HEK293T (cell line): ENCODE data around the gene GAL3ST1.
"Not testable (repeated sequence)": the region's sequence is repeated elsewhere in the genome, so short reads cannot be mapped to it uniquely, and the experiment has no call there.

Experiments
- CTCF ChIA-PET: fragments of 350-600 bp; formaldehyde crosslinking; extraction: SDS; loops from one replicate; lab custom pipeline; 2021; ENCODE audit warnings: antibody characterized with exemption, inconsistent platforms; lab: Yijun Ruan, JAX
- POLR2A ChIA-PET: fragments of 350-600 bp; formaldehyde crosslinking; extraction: SDS; loops from one replicate; lab custom pipeline; 2020; ENCODE audit warnings: antibody characterized with exemption, inconsistent platforms; lab: Yijun Ruan, JAX
- DNase-seq: peaks from one replicate; pipeline ENCODE4 v3.0.0; 2012; ENCODE audit warnings: mixed read lengths; ENCODE audit errors: extremely low spot score
- ARNT ChIP-seq: fragments of 450-650 bp; IDR thresholded peaks from 2 replicates; pipeline ENCODE4 v1.6.1; 2017; ENCODE audit warnings: mild to moderate bottlenecking
- BHLHE40 ChIP-seq: fragments of 450-650 bp; IDR thresholded peaks from 2 replicates; pipeline ENCODE4 v1.6.1; 2016; ENCODE audit warnings: mild to moderate bottlenecking, moderate library complexity, borderline replicate concordance
- CTBP1 ChIP-seq: fragments of 450-650 bp; IDR thresholded peaks from 2 replicates; pipeline ENCODE4 v1.6.1; 2016; ENCODE audit warnings: borderline replicate concordance
- ELF4 ChIP-seq: fragments of 450-650 bp; IDR thresholded peaks from 2 replicates; pipeline ENCODE4 v1.6.1; 2017; ENCODE audit warnings: antibody characterized with exemption
- FOXA1 ChIP-seq: fragments of 450-650 bp; IDR thresholded peaks from 2 replicates; pipeline ENCODE4 v1.6.1; 2016; ENCODE audit warnings: mild to moderate bottlenecking
- FOXK2 ChIP-seq: fragments of 450-650 bp; IDR thresholded peaks from 2 replicates; pipeline ENCODE4 v1.6.1; 2016; ENCODE audit warnings: mild to moderate bottlenecking
- FOXM1 ChIP-seq: fragments of 450-650 bp; IDR thresholded peaks from 2 replicates; pipeline ENCODE4 v1.6.1; 2017; ENCODE audit warnings: mild to moderate bottlenecking, borderline replicate concordance
- HDGF ChIP-seq: fragments of 450-650 bp; IDR thresholded peaks from 2 replicates; pipeline ENCODE4 v1.6.1; 2017; ENCODE audit warnings: antibody characterized with exemption, borderline replicate concordance
- L3MBTL2 ChIP-seq: fragments of 450-650 bp; conservative IDR thresholded peaks from 2 replicates; pipeline ENCODE4 v1.6.1; 2016; ENCODE audit warnings: mild to moderate bottlenecking
- LEF1 ChIP-seq: fragments of 450-650 bp; IDR thresholded peaks from 2 replicates; pipeline ENCODE4 v1.6.1; 2017; ENCODE audit warnings: mild to moderate bottlenecking, borderline replicate concordance
- NFRKB ChIP-seq: fragments of 450-650 bp; IDR thresholded peaks from 2 replicates; pipeline ENCODE4 v1.6.1; 2016; ENCODE audit warnings: mild to moderate bottlenecking, moderate library complexity
- PKNOX1 ChIP-seq: fragments of 450-650 bp; IDR thresholded peaks from 2 replicates; pipeline ENCODE4 v1.6.1; 2016
- SP1 ChIP-seq: fragments of 450-650 bp; IDR thresholded peaks from 2 replicates; pipeline ENCODE4 v1.6.1; 2017
- SUZ12 ChIP-seq: fragments of 450-650 bp; IDR thresholded peaks from 2 replicates; pipeline ENCODE4 v1.6.1; 2016; ENCODE audit warnings: mild to moderate bottlenecking
- TARDBP ChIP-seq: fragments of 450-650 bp; IDR thresholded peaks from 2 replicates; pipeline ENCODE4 v1.6.1; 2016
- ZNF384 ChIP-seq: fragments of 450-650 bp; IDR thresholded peaks from 2 replicates; pipeline ENCODE4 v1.6.1; 2016

The GAL3ST1 gene

GRCh38 chr22:30573594-30574094 lies 821 bp downstream of the GAL3ST1 start:
- no peak for DNase-seq
- CTCF ChIA-PET: no interaction called here
- POLR2A ChIA-PET: no interaction called here
- no peak for TF ChIP-seq FOXM1
- no peak for TF ChIP-seq CTBP1
- no peak for TF ChIP-seq SUZ12

GRCh38 chr22:30572840-30573593 lies 1.4 kb downstream of the GAL3ST1 start:
- TF ChIP-seq FOXM1: no peak
- TF ChIP-seq BHLHE40: no peak
- no peak for TF ChIP-seq FOXA1
- no peak for TF ChIP-seq NFRKB
- no peak for TF ChIP-seq LEF1
- TF ChIP-seq ARNT: no peak
- TF ChIP-seq L3MBTL2: no peak
- TF ChIP-seq FOXK2: no peak
- no peak for TF ChIP-seq CTBP1
- no peak for TF ChIP-seq PKNOX1
- no peak for TF ChIP-seq SP1
- no peak for TF ChIP-seq HDGF
- TF ChIP-seq SUZ12: no peak
- no peak for TF ChIP-seq ZNF384
- TF ChIP-seq ELF4: no peak
- no peak for TF ChIP-seq TARDBP
- ChIA-PET CTCF (interaction anchor here (0.6 kb wide), 1 partner anchor 289 kb away, joined by 4 read pairs; no protein-coding TSS in a partner anchor), POLR2A (no interaction called here)
- DNase-seq: no peak

GRCh38 chr22:30572210-30572609 lies 2.3 kb downstream of the GAL3ST1 start:
- TF ChIP-seq FOXA1 (no peak), ZNF384 (no peak), HDGF (no peak), SP1 (no peak), PKNOX1 (no peak), LEF1 (no peak), ARNT (no peak), FOXM1 (no peak), TARDBP (no peak), L3MBTL2 (no peak), FOXK2 (no peak), SUZ12 (no peak), CTBP1 (no peak), NFRKB (no peak), ELF4 (no peak), BHLHE40 (no peak)
- DNase-seq: no peak
- POLR2A ChIA-PET: no interaction called here
- CTCF ChIA-PET: interaction anchor here (0.6 kb wide), 1 partner anchor 288 kb away, joined by 4 read pairs; no protein-coding TSS in a partner anchor

- DNase-seq: no peak
- POLR2A ChIA-PET: interaction anchor here (1.2 kb wide), 1 partner anchor 22 kb away, joined by 4 read pairs; the partner anchor contains the start of gene PES1
- TF ChIP-seq BHLHE40 (no peak), SP1 (no peak), ZNF384 (no peak), LEF1 (no peak)
- CTCF ChIA-PET: interaction anchor here (0.6 kb wide), 1 partner anchor 187 kb away, joined by 3 read pairs; no protein-coding TSS in a partner anchor
Observed at GRCh38 chr22:30569674-30570202, 4.7 kb downstream of the GAL3ST1 start.

- ChIA-PET CTCF (no interaction called here), POLR2A (no interaction called here)
- TF ChIP-seq SUZ12 (no peak), BHLHE40 (no peak), PKNOX1 (no peak), SP1 (no peak), L3MBTL2 (no peak), TARDBP (no peak), FOXM1 (no peak), ZNF384 (no peak), FOXK2 (no peak), FOXA1 (no peak), LEF1 (no peak), ARNT (no peak), HDGF (no peak), ELF4 (no peak)
- DNase-seq: no peak
Observed at GRCh38 chr22:30568137-30568805, 6.2 kb downstream of the GAL3ST1 start.

GRCh38 chr22:30567277-30567676 lies 7.2 kb downstream of the GAL3ST1 start:
- DNase-seq, CTCF ChIA-PET, POLR2A ChIA-PET: not testable (repeated sequence)
